GM21529 (cell line): ENCODE results near the gene CFDP1.

ENCODE experiments used
- ATAC-seq: cut with Tn5 transposase; IDR thresholded peaks from one replicate; pipeline ENCODE4 v1.9.1; 2021; ENCODE audit not compliant: unreplicated experiment

The CFDP1 gene

DNA sequence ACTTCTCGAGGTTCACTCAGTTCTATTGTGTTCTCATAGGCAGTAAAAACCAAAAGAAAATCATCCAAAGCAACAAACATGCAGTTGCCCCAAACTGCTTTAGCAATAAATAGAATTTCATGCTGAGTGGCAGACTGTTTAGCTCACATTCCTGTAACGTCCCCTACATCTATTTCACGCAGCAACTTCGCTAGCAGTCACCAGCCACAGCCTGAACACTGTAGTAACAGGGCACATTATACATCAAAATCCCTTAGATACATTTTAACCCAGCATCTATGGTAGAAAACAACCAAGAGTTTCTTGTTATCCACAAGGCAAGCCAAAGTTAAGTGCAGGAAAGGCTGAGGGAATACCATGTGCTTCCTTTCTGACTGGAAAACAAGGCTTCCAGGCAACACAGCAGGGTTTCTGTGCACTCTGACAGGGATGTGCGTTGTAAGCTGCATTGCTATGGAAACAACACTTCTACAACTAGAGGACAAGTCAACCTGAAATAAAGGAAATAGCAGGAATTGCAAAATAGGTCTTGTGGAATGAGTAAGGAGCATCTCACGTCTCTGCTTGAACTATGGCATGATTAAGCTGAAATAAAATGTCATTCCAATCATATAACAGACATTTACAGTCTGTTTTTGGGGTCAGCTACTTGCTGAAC is 55.4 kb downstream of the CFDP1 start:
- no peak for ATAC-seq

DNA sequence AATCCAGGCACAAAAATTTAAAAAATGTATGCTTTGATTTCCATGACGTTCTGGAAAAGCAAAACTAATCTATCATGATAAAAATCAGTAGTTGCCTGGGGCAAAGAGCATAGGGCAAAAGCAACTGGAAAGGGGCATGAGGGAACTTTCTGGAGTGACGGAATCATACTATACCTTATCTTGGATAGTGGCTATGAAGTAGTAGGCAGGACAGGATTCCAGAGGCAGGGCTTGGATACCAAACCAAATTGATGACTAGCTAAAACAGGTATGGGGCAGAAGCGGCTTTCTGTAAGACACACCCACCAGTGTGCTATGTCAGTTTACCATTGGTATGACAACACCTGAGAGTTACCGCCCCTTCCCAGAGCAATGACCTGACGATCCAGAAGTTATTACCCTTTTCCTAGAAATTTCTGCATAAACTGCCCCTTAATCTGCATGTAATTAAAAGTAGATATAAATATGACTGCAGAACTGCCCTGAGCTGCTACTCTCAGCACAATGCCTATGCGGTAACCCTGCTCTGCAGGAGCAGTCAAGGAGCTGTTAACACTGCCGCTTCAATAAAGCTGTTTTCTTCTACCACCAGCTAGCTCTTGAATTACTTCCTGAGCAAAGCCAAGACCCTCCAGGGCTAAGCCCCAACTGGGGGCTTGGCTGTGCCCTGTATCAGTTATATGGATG is 56.7 kb downstream of the CFDP1 start:
- no peak for ATAC-seq

DNA sequence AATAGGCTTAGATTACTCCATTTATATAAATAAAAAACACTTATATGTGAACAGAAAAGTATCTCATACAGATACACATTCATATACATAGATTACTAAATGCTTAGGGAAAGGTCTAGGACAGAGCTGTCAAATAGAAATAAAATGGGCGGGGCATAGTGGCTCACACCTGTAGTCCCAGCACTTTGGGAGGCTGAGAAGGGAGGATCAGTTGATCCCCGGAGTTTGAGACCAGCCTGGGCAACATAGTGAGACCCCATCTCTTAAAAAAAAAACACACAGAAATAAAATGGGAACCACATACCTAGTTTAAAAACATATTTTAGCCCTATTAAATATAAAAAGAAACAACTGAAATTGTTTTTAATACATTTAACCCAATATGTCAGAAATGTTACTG is 58.9 kb downstream of the CFDP1 start:
- ATAC-seq = no peak

DNA sequence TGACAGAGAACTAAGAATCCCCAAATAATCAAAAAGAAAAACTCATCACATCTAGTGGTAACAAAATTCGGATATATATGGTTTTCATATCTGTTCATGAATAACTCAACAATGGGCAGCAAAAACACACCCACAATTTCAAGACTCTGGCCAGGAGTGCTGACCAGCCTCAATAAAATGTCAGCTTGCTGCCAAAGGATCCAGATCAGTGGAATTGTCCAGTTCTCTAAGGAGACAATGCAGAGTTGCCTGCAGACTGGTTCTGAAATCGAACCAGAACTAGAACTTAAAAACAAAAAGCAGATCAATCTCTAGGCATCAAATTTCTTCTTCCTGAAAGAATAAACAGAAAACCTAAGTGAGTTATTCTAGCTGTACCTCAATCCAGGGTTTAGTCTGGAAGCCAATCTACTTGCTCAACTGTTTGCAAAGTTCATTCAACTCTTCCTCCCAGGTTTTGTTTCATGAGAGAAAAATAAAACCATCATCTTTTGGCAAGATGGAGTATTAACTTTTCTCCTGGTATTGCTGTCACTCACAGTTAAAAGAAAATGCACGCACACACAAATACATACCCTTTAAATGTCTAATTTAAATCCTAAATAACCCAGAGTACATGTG is 61.0 kb downstream of the CFDP1 start:
- ATAC-seq = no peak

- ATAC-seq = no peak
Measured at GRCh38 chr16:75371171-75371570, 62.1 kb downstream of the CFDP1 start.

DNA sequence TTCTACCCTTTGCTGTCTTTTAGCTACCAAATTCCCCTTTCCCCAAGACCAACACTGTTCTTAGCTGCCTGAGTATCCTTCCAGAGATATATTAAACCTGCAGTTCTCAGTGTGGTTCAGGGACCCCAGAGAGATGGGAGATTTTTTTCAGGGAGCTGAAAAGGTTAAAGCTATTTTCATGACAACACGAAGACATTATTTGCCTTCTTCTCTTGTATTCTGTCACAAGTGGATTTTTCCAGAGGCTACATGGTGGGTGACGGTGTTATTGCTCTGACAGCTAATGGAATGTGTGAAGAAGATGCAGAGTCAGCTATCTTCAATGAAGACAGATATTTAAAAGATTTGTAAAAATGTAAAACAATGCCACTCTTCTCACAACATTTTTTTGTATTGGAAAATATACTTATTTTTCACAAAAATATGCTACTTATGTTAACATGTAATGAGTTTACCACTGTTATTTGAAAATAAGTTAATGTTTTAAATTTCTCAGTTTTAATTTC is 69.0 kb downstream of the CFDP1 start:
- ATAC-seq = no peak

DNA sequence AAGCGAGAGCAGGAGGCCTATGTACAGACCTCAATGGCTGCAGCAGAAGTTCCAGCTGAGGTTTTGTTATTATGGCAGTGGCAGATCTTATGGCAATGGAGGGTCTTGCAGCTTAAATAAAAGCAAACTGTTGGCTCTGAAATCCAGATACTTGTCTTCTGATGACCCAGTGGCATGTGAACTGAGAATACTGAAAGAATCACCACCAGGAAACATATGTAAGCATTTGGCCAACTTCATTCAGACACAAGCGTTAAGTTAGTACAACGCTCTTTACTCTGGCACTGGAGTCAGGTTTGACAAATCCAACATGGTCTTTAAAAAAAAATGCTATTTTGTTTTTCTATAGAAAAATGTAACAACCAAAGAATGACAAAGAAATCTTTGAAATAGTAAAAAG is 70.5 kb downstream of the CFDP1 start:
- no peak for ATAC-seq

DNA sequence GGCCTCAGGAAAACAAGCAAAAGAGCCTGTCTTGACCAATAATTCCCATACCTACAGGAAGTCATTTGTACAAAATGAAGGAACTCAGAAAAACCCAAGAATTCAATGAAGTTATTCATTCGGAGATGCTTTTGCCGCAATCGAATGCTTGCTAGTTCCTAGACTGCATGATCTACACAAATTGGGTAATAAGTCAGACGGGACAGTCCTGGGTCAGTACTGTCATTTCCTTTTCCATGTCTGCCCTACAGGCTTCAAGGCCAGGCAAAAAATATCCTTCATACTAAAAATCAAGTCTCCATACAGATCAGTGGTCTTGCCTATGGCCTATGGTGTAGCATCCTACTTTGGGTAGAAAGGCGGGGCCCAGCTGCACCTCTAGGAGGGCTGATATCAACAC is 71.4 kb downstream of the CFDP1 start:
- ATAC-seq = no peak

GRCh38 chr16:75354170-75354569 is 79.1 kb downstream of the CFDP1 start:
- ATAC-seq = no peak

DNA sequence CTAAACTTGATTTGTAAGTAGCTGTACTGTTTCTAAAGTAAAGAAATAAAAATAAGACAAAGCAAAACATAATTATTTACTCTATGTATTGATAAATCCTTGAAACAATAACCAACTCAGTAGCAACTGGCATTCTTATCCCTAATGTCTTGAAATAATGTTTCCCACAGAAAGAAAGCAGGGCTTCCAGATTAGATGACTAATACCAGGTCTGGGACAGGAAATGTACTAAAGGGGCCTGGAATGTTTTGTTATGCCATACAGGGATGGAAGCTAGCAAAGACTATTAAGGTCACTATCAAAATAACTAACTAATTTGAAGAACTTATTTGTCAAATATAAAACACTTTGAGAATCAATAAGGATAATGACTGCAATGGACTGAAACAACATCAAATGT is 82.1 kb downstream of the CFDP1 start:
- ATAC-seq = no peak

DNA sequence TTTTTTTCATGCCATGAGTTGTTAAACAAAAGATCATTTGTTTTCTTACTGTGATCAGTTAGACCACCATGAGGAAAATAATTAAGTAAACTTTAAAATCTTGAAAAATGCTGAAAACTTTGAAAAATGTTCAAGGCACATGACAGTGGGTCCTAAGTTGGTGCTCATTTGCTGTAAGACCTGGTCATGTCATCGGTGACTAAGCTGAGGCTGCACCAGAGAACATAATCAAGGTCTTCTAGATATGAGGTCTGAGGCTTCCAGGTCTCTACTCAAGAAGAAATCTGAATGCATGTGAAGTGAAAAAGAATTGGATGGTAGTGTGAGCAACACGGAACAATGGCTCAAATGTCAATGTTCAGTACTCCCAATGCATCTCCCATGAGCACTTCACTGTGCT is 87.6 kb downstream of the CFDP1 start:
- no peak for ATAC-seq

DNA sequence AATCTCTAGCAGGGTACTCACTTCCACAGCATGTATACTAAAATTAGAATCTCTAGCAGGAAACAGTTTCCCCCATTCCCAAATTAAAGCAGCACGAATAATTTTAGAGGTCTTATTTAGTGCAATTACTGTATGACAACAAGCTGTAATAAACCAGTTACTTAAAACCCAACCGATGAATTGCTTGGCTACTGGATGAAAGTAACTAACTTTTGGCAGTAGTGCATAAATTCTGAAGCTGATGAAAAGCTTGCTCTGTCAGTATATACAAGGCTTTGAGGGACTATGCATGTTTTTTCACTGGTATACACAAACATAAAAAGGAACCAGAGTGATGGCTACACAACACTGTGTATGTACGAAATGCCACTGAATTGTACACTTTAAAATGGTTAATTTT is 89.4 kb downstream of the CFDP1 start:
- ATAC-seq = no peak

- ATAC-seq = no peak
Measured at GRCh38 chr16:75343286-75343685, 90.0 kb downstream of the CFDP1 start.

DNA sequence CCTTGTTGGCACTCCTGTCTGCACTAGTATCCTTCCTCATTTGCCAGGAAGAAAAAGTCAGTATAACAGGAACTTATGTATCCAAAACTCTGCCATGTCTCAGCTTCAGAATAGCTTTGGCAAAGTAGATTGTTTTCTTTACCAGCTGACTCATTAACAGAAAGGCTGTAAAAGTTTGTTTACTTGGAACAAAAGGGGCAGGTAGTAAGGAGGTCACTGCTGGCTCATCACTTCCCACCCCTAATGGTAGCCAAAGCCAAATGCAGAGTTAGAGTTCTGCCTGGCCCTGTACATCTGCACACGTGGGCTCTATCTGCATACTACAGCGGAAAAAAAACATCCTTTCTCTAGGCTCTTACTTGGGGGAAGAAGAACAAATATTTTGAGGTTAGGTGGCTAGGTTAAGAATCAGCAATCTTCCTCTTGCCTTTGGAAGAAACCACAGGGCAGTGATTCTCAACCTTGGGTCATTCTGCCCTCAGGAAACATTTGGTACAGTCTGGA is 90.9 kb downstream of the CFDP1 start:
- no peak for ATAC-seq

- no peak for ATAC-seq
Measured at GRCh38 chr16:75341564-75342307, 91.6 kb downstream of the CFDP1 start.

DNA sequence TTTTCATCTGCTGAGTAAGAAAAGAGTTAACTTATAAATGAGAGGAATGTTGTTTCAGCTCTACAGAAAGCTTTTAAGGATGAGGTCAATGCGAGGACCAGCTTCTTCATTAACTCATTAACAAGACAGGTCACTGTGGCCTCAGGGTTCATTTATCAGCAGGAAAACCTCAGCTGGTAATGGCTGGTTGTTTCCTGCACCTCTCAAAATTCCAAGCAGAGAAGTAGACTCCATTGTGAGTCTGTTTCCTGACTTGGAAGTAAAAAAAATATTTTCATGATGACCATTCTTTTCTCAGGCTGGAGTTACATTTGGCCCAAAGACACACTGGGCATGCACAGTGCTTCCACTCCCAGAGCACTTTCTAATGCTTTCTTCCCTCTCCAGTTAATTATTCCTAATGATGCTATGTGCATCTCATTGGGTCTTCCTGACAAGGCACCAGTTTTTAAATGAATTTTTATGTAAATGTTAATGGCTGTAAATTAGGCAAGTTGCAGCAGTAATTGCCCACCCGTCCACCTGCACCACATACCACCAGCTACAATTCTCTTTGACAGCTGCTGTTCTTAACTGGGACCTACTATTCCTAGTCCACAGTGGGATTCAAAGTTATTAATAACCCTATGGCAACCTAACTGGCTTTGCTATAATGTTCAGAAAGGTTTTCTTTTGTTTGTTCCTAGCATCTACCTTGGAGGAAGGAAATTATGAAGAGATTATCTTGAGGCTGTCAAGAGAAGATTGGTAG is 92.4 kb downstream of the CFDP1 start:
- no peak for ATAC-seq

GRCh38 chr16:75337430-75337829 is 95.9 kb downstream of the CFDP1 start:
- no peak for ATAC-seq

DNA sequence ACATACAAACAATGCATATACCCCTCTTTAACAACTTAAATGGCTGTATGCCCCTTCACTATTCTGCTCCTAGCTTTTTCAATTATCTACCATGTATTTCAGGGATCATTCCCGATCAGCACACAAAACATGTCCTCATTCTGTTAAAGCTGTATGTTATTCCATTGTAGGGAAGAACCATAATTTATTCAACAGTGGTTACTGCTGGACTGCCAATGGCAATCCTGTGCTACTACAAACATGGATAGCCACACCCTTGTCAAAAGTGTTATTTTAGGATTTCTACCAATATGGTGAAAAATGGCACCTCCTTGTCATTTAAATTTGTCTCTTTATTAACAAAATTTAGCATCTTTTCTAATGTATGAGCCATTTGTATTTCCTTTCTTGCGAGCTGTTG is 96.8 kb downstream of the CFDP1 start:
- no peak for ATAC-seq

DNA sequence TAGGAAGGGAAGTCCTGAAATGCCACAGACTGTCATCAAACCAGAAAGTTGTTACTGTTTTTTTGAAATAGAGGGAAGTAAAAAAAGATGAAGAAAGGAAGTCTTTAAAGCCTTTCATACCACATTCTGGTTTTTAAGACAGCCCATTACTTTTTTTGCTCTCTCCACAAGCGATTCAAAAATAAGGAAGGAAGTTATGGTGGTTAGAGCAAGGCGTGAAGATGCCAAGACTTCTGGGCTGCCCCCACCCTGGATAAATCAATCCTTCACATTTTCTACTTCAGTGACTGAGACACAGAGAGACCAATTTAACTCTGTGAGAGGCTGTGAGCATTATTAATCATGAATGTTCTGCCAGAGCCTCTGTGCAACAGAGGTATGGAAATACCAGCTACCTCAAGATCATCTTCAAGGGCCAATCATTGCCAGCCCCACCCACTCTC is 99.6 kb downstream of the CFDP1 start:
- no peak for ATAC-seq

DNA sequence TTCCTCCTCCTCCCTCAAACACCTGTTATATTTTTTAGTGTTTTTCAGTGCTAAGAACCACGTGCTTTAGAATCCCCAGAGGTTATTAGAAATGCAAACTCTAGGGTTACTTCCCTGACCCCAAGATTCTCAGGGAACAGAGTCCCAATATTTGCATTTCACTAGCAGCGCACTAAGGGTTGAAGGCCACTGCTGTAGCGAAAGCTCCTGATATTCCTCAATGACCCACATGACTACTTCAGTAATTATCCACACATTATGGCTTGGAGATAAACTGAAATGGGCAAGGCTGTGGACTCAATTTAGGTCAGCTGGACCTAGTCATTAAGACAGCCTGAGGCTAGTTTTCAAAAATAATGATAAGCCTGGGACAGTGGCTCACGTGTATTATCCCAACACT is 103.4 kb downstream of the CFDP1 start:
- no peak for ATAC-seq

DNA sequence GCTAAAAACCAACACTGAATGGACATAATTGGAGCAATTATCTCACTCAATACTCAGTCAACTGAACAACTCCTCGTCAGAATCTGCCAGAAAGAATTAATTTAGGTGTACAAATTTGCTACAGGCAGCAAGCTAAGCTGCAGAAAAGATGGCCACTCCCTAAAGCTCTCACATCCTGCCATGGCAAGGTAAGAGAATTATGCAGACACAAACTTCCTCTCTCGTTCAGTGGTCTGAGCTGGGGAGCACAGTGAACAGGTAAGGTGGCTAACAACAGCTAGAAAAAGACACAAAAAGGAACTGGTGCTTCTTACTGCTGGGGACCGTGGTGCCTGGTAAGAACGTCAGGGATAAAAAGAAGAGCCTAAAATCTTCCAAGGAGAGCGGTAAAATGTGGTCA is 107.0 kb downstream of the CFDP1 start:
- no peak for ATAC-seq
